GM19324 (cell line): ENCODE measurements around the gene OR2T5.
"Not testable (repeated sequence)": the region's sequence is repeated elsewhere in the genome, so short reads cannot be mapped to it uniquely, and the experiment has no call there.

Source experiments
- ATAC-seq: cut with Tn5 transposase; IDR thresholded peaks from one replicate; pipeline ENCODE4 v1.9.1; 2021; ENCODE audit warnings: mild to moderate bottlenecking, moderate library complexity; ENCODE audit not compliant: unreplicated experiment, low FRiP score

OR2T5 gene

DNA sequence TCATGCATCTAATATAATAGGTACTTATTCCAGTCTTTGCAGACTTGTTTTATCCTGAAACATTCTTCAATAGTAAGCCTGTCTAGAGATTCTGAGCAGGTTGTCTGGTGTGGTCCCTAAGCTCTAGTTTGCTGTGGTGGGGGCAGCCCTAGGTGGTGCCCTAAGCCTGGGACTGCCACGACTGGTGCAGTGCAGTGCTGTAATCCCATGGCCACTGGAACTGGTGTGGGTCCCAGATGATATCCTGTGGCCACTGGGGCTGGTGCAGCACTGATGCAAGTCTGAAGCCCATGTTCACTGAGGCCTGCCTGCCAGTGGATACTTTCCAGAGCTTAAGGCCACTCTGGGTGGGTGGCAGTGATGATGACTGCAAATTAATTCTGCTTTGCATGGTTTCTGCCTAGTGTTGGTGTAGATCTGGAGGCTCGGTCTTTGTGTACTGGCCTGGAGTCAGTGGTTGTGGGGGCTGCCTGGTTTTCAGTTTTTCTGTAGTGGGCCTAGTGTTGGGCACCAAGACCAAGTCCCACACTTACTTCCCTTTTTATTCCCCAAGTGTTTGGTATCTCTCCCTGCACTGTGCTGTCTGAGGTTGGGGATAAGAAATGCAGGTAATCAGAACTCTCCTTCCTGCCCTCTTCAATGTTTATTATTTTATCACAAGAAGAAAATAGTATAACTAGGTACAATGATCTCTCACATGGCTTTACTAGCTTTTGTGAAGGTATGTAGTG is 12.1 kb downstream of the OR2T5 start:
- ATAC-seq, result not testable (repeated sequence)

GRCh38 chr1:248507773-248508172 is 19.4 kb downstream of the OR2T5 start, which contains the start of gene OR2G6:
Gene OR2G6, plus strand, starts transcription at chr1:248508073. Its CDS starts 13,574 bp downstream, at chr1:248521647.
- ATAC-seq, result not testable (repeated sequence)

GRCh38 chr1:248510217-248510616 is 21.8 kb downstream of the OR2T5 start:
- not testable (repeated sequence) for ATAC-seq

DNA sequence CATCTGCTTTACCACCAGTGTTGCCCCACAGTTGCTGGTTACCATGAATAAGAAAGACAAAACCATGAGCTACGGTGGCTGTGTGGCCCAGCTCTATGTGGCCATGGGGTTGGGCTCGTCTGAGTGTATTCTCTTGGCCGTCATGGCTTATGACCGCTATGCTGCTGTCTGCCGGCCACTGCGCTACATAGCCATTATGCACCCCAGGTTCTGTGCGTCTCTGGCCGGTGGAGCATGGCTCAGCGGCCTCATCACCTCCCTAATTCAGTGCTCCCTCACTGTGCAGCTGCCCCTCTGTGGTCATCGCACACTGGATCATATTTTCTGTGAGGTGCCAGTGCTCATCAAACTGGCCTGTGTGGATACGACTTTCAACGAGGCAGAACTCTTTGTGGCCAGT is 33.5 kb downstream of the OR2T5 start:
- no peak for ATAC-seq

DNA sequence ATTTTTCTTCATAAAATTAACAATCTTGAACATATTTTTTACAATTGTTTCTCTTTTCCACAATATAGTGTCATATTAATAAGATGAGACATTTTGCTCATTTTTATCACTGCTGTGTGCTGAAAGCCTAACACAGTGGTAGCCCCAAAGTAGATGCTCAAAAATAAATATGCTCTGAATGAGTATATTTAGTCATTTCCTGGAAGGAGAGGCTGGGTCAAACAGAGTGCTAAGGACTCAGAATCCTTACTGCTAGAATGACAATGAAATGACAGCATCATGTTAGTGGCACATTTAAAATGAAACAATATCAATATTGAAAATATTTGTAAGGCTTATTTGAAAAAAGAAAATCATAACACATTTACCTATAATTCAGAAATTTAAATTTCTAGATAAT is 49.1 kb downstream of the OR2T5 start:
- not testable (repeated sequence) for ATAC-seq
